ENCODE measurements around the gene ANKRD36C. TPM values are rescaled to one million over a fixed set of nuclear protein-coding genes. Genes with fewer than 3 reads are reported as not detected.
A peak's percentile ranks its signal among the peaks of the same experiment; 100 is the strongest.
"Not testable (repeated sequence)": the region's sequence is repeated elsewhere in the genome, so short reads cannot be mapped to it uniquely, and the experiment has no call there.

The ANKRD36C gene
- polyA plus RNA-seq, 12 donors = 13.0 to 66.7 (median 24.5) TPM; not detected in 1

GRCh38 chr2:95799892-95800291 lies 191.7 kb downstream of the ANKRD36C start:
- no peak for DNase-seq

GRCh38 chr2:95799147-95799889 lies 192.3 kb downstream of the ANKRD36C start:
- DNase-seq = peak; percentile 2

DNA sequence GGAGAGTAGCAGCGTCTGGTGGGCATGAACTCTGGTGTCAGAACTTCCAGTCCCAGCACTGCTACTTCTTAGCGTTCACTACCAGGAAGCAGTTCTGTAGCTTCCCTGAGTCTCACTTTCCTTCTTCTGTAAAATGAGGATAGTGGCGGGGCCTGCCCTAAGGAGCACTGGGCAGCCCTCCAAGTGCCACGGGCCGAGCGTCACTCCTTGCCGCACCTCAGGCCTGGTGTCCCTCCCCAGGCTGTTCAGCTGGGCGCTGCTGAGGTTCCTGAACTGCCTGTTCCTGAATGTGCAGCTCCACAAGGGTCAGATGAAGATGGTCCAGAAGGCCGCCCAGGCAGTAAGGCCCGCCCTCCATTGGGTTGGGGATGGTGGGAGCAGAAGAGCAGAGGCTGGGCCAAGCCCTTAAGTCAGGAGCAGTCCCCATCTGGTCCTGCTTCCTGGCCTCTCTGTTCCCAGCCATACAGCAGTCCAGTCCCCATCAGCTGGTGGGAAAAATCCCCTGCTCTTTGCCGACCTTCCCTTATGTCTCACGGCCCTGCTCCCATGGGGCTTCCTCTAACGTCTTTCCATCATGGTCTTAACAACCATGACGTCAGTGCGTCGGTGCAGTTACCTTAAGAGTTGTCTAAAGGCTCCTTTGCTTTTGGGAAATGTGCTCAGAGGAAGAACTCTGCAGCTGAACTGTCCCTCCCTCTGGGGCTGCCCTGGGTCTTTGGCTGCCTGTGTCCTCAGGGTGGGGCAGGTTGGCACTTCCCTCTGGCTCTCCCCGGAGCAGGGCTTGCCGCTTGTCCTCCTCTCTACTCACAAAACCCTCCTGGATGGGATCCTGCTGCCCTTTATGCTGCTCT lies 195.2 kb downstream of the ANKRD36C start:
- not testable (repeated sequence) for DNase-seq

DNA sequence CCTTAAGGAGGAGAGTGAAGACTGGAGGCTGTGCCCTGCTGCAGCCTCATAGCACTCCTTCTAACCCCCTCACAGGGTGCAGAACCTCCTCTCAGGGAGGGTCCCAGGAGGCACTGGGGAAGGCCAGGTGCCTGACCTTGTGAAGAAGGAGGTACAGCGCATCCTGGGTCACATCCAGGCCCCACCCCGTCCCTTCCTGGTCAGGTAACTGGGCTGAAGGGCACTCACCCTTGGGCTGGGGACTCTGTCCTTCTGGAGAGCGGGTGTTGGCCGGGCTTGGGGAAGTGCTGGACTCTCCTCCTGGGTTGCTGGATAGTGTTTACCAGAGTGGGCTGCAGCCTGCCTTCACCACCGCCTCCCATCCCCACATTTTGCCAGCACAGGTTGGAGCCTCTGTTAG lies 197.7 kb downstream of the ANKRD36C start:
- not testable (repeated sequence) for DNase-seq

GRCh38 chr2:95790180-95790579 lies 201.4 kb downstream of the ANKRD36C start:
- DNase-seq = not testable (repeated sequence)

DNA sequence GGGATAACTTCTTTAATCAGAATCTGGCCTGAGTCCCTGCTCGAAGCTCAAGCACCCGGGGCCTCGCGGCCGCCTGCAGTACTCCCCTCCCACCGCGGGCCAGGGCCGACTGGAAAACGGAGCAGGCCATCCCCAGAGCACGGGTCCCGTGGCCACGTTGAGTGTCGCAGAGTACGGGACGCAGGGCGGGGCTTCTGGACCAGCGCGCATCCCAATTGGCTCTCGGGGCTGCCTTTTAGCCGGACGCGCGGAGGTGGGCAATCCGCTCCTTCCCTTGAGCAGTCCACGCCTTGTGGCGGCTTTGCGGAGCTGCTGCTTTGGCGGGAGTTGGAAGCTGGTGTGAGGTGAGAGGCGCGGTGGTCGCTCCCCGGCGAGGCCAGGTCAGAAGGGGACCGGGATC lies 202.2 kb downstream of the ANKRD36C start:
- not testable (repeated sequence) for DNase-seq

DNA sequence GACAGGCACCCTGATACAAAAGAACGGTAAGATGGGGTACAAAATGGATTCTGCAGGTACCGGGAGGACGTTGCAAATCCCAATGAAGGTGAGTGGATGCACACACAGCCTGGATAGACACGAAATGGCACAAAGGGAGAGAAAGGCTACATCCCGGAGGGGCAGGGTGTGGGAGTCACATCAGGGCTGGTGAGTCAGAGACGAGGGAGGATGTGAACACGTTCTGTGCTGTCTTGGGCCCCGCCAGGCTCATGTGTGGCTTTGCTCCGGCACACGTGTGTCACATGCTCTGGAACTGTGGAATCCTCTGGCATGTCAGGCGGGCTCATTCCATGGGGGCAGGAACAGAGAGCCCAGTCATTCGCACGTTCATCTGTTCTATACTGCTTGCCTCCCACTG lies 203.0 kb downstream of the ANKRD36C start:
- DNase-seq = not testable (repeated sequence)

Other genes starting within 250 kb of the ANKRD36C start
- gene GPAT2, start 43.1 kb upstream of the ANKRD36C start, polyA plus RNA-seq (ENCODE audit: insufficient read length in 12 of 12) = 1 to 10 TPM in 11 of 12 donors, not detected in 1; 1.9 to 9.2 (median 4.1) TPM
- 1 to 10 TPM in 10 of 12 donors, not detected in 2; 1.7 to 4.0 (median 2.5) TPM for gene ADRA2B, start 124.7 kb upstream of the ANKRD36C start, polyA plus RNA-seq (ENCODE audit: insufficient read length in 12 of 12)
- gene ASTL, start 146.7 kb upstream of the ANKRD36C start, polyA plus RNA-seq (ENCODE audit: insufficient read length in 12 of 12) = under 1 TPM in 3 of 12 donors, not detected in 9; 0.15 to 0.21 (median 0.20) TPM
- 1 to 10 TPM in 10 of 12 donors, not detected in 2; 2.0 to 8.9 (median 2.8) TPM for gene DUSP2, start 153.6 kb upstream of the ANKRD36C start, polyA plus RNA-seq (ENCODE audit: insufficient read length in 12 of 12)
- gene STARD7, start 217.0 kb upstream of the ANKRD36C start, polyA plus RNA-seq (ENCODE audit: insufficient read length in 12 of 12) = 100 to 1,000 TPM in 8 of 12 donors, 10 to 100 TPM in 3, not detected in 1; 69.6 to 150 (median 116) TPM

All from muscle of arm (tissue), 12 donors.